ENCODE data around the gene LCE1A.

LCE1A gene

GRCh38 chr1:152871731-152872126, 44.5 kb downstream of the LCE1A start:
- no peak overlapping the region for H2BK15ac ChIP-seq (ENCODE audit: low read depth, poor library complexity, severe bottlenecking)
- 62% methylated on average over 6 of the region's 6 CpGs for WGBS
- H2AK5ac ChIP-seq (ENCODE audit: low read length, severe bottlenecking): no peak overlapping the region

GRCh38 chr1:152873495-152873894, 46.2 kb downstream of the LCE1A start:
- no peak overlapping the region for H2AFZ ChIP-seq (ENCODE audit: low read depth, low read length)
- H2AK5ac ChIP-seq (ENCODE audit: low read length, severe bottlenecking): no peak overlapping the region
- no peaks in the 10 kb centered on the region for H3K4me1 ChIP-seq (ENCODE audit: control insufficient read depth, insufficient read depth, low read depth, low read length)
- no peaks in the 10 kb centered on the region for H3K27me3 ChIP-seq (ENCODE audit: control insufficient read depth in 1 of 2, insufficient read depth in 1 of 2, low read length in 2 of 2)
- H3K4me3 ChIP-seq (ENCODE audit: insufficient read depth in 1 of 2, low read depth in 1 of 2, low read length in 2 of 2): no peak overlapping the region
- DNase-seq: no peak
- H3K9me3 ChIP-seq (ENCODE audit: control insufficient read depth, low read length): no peaks in the 10 kb centered on the region
- H3K27ac ChIP-seq (ENCODE audit: low read length, poor library complexity, severe bottlenecking): no peak overlapping the region
- H3K4ac ChIP-seq (ENCODE audit: low read depth in 1 of 2, low read length in 2 of 2): no peak overlapping the region
- H3K23ac ChIP-seq (ENCODE audit: low read length in 2 of 2): no peak overlapping the region
- H3K4me2 ChIP-seq (ENCODE audit: low read length, poor library complexity, severe bottlenecking): no peak overlapping the region
- no peak overlapping the region for H2BK12ac ChIP-seq (ENCODE audit: low read length in 2 of 2)
- no peak overlapping the region for H3K9ac ChIP-seq (ENCODE audit: low read length)
- H4K91ac ChIP-seq (ENCODE audit: low read length): no peak overlapping the region
- no peak overlapping the region for H2BK5ac ChIP-seq (ENCODE audit: low read depth, low read length, poor library complexity, severe bottlenecking)
- no peak overlapping the region for H2BK120ac ChIP-seq (ENCODE audit: low read depth, low read length)
- H3K18ac ChIP-seq (ENCODE audit: low read depth in 1 of 2, low read length in 2 of 2): no peak overlapping the region
- no peak overlapping the region for H4K8ac ChIP-seq (ENCODE audit: low read length)
- no peaks in the 10 kb centered on the region for H3K36me3 ChIP-seq (ENCODE audit: control insufficient read depth in 1 of 2, insufficient read depth in 2 of 2, low read depth in 1 of 2, low read length in 2 of 2)
- H3K14ac ChIP-seq (ENCODE audit: low read length in 2 of 2): no peak overlapping the region
- no peaks in the 10 kb centered on the region for H3K79me1 ChIP-seq (replicated peaks; ENCODE audit: low read length, poor library complexity, severe bottlenecking)
- no peak overlapping the region for H2BK15ac ChIP-seq (ENCODE audit: low read depth, poor library complexity, severe bottlenecking)

More at GRCh38 chr1:152871731-152872126, 44.5 kb downstream of the LCE1A start:
- no peaks in the 10 kb centered on the region for H3K36me3 ChIP-seq (ENCODE audit: control insufficient read depth in 1 of 2, insufficient read depth in 2 of 2, low read depth in 1 of 2, low read length in 2 of 2)
- no peak overlapping the region for H4K91ac ChIP-seq (ENCODE audit: low read length)
- H3K27ac ChIP-seq (ENCODE audit: low read length, poor library complexity, severe bottlenecking): no peak overlapping the region
- no peak for DNase-seq
- no peaks in the 10 kb centered on the region for H3K27me3 ChIP-seq (ENCODE audit: control insufficient read depth in 1 of 2, insufficient read depth in 1 of 2, low read length in 2 of 2)
- H2AFZ ChIP-seq (ENCODE audit: low read depth, low read length): no peak overlapping the region
- H3K4me2 ChIP-seq (ENCODE audit: low read length, poor library complexity, severe bottlenecking): no peak overlapping the region
- H3K18ac ChIP-seq (ENCODE audit: low read depth in 1 of 2, low read length in 2 of 2): no peak overlapping the region
- H2BK5ac ChIP-seq (ENCODE audit: low read depth, low read length, poor library complexity, severe bottlenecking): no peak overlapping the region
- H2BK120ac ChIP-seq (ENCODE audit: low read depth, low read length): no peak overlapping the region
- no peak overlapping the region for H4K8ac ChIP-seq (ENCODE audit: low read length)
- H3K23ac ChIP-seq (ENCODE audit: low read length in 2 of 2): no peak overlapping the region
- no peaks in the 10 kb centered on the region for H3K4me1 ChIP-seq (ENCODE audit: control insufficient read depth, insufficient read depth, low read depth, low read length)
- H3K4ac ChIP-seq (ENCODE audit: low read depth in 1 of 2, low read length in 2 of 2): no peak overlapping the region
- no peak overlapping the region for H2BK12ac ChIP-seq (ENCODE audit: low read length in 2 of 2)
- no peaks in the 10 kb centered on the region for H3K9me3 ChIP-seq (ENCODE audit: control insufficient read depth, low read length)
- H3K79me1 ChIP-seq (replicated peaks; ENCODE audit: low read length, poor library complexity, severe bottlenecking): no peaks in the 10 kb centered on the region
- no peak overlapping the region for H3K9ac ChIP-seq (ENCODE audit: low read length)
- no peak overlapping the region for H3K14ac ChIP-seq (ENCODE audit: low read length in 2 of 2)
- no peak overlapping the region for H3K4me3 ChIP-seq (ENCODE audit: insufficient read depth in 1 of 2, low read depth in 1 of 2, low read length in 2 of 2)

DNA sequence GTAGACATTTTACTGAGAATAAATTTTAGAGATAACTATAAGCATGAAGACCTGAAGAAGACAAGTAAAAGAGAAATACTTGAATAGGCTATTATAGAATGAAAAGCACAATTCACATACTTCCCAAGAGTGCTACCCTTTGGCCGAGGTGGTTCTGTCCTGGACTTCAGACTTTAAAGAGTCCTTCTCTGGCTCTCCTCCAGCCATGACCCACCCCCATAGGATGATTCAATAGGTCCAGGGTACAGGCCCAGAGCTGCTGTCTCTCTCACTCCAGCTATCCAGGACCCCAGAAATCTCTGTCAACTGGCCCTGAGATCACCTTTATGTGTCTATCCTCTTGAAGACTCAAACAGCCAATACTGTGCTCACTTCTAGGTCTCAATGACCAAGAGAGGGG, 49.6 kb downstream of the LCE1A start:
- no peaks in the 10 kb centered on the region for H3K27me3 ChIP-seq (ENCODE audit: control insufficient read depth in 1 of 2, insufficient read depth in 1 of 2, low read length in 2 of 2)
- no peak for DNase-seq
- no peak overlapping the region for H3K18ac ChIP-seq (ENCODE audit: low read depth in 1 of 2, low read length in 2 of 2)
- no peak overlapping the region for H4K91ac ChIP-seq (ENCODE audit: low read length)
- no peak overlapping the region for H2BK120ac ChIP-seq (ENCODE audit: low read depth, low read length)
- no peak overlapping the region for H3K4me2 ChIP-seq (ENCODE audit: low read length, poor library complexity, severe bottlenecking)
- H3K9ac ChIP-seq (ENCODE audit: low read length): no peak overlapping the region
- no peak overlapping the region for H3K27ac ChIP-seq (ENCODE audit: low read length, poor library complexity, severe bottlenecking)
- H4K8ac ChIP-seq (ENCODE audit: low read length): no peak overlapping the region
- no peaks in the 10 kb centered on the region for H3K36me3 ChIP-seq (ENCODE audit: control insufficient read depth in 1 of 2, insufficient read depth in 2 of 2, low read depth in 1 of 2, low read length in 2 of 2)
- no peak overlapping the region for H3K4ac ChIP-seq (ENCODE audit: low read depth in 1 of 2, low read length in 2 of 2)
- no peak overlapping the region for H3K4me3 ChIP-seq (ENCODE audit: insufficient read depth in 1 of 2, low read depth in 1 of 2, low read length in 2 of 2)
- no peak overlapping the region for H2BK15ac ChIP-seq (ENCODE audit: low read depth, poor library complexity, severe bottlenecking)
- no peaks in the 10 kb centered on the region for H3K79me1 ChIP-seq (replicated peaks; ENCODE audit: low read length, poor library complexity, severe bottlenecking)
- 51% methylated on average over 1 of the region's 1 CpG for WGBS
- no peak overlapping the region for H2AFZ ChIP-seq (ENCODE audit: low read depth, low read length)
- no peak overlapping the region for H2BK5ac ChIP-seq (ENCODE audit: low read depth, low read length, poor library complexity, severe bottlenecking)
- H2AK5ac ChIP-seq (ENCODE audit: low read length, severe bottlenecking): no peak overlapping the region
- no peaks in the 10 kb centered on the region for H3K9me3 ChIP-seq (ENCODE audit: control insufficient read depth, low read length)
- H3K23ac ChIP-seq (ENCODE audit: low read length in 2 of 2): no peak overlapping the region
- no peak overlapping the region for H3K14ac ChIP-seq (ENCODE audit: low read length in 2 of 2)
- no peak overlapping the region for H2BK12ac ChIP-seq (ENCODE audit: low read length in 2 of 2)
- no peaks in the 10 kb centered on the region for H3K4me1 ChIP-seq (ENCODE audit: control insufficient read depth, insufficient read depth, low read depth, low read length)

Data from mesenchymal stem cell (in vitro differentiated cells and primary cell).